Endothelial cell of umbilical vein (primary cell): ENCODE measurements around the gene CCT6B. TPM values are rescaled to one million over a fixed set of nuclear protein-coding genes. Genes with fewer than 3 reads are reported as not detected.

ENCODE experiments used
- BruUV-seq: library from RNA; stranded (reverse); fragments of 400-500 nt; replicated peaks from 2 replicates; lab custom pipeline; 2021; lab: Mats Ljungman, UMichigan
- CTCF ChIA-PET: fragments of 300-600, 350-600 bp; sonication (Branson Sonifier 250); formaldehyde crosslinking; loops from one replicate; lab custom pipeline; 2021; ENCODE audit warnings: antibody characterized with exemption, inconsistent platforms; lab: Charles Lee
- POLR2A ChIA-PET: fragments of 300-600, 350-600 bp; sonication (Branson Sonifier 250); formaldehyde crosslinking; loops from one replicate; lab custom pipeline; 2021; ENCODE audit warnings: antibody characterized with exemption, inconsistent platforms; lab: Charles Lee
- DNase-seq: peaks from one replicate; pipeline ENCODE4 v3.0.0-alpha.2; 2011; ENCODE audit warnings: low read depth, low spot score
- FAIRE-seq: peaks from 2 replicates; lab custom pipeline; 2011; peaks lifted over from hg19 to GRCh38; lab: Jason Lieb, UNC
- H2AFZ ChIP-seq: 2 replicates; pipeline ENCODE4 v1.6.0; 2012; ENCODE audit warnings: low read depth, low read length, control low read depth, inconsistent platforms
- H3K27ac ChIP-seq: 2 replicates; pipeline ENCODE4 v1.5.1; 2011; ENCODE audit warnings: low read depth, mild to moderate bottlenecking, control low read depth, low read length, moderate library complexity; ENCODE audit not compliant: insufficient read depth
- H3K27me3 ChIP-seq, 2 experiments: 2 replicates each; pipeline versions ENCODE4 v1.6.0 to v1.6.1; 2011; ENCODE audit warnings: low read length in 2 of 2, mixed read lengths in 1 of 2; ENCODE audit not compliant: control insufficient read depth in 2 of 2, insufficient read depth in 2 of 2
- H3K36me3 ChIP-seq, 2 experiments: 2 replicates in 1 of 2; 3 replicates in 1 of 2; pipeline ENCODE4 v1.5.1; 2011; ENCODE audit warnings: low read length in 2 of 2, mild to moderate bottlenecking in 1 of 2, moderate library complexity in 1 of 2; ENCODE audit not compliant: control insufficient read depth in 2 of 2, insufficient read depth in 2 of 2; ENCODE audit errors: extremely low read depth in 1 of 2
- H3K4me1 ChIP-seq: 3 replicates; pipeline ENCODE4 v1.5.1; 2011; ENCODE audit warnings: mild to moderate bottlenecking, low read length; ENCODE audit not compliant: control insufficient read depth, insufficient read depth; ENCODE audit errors: extremely low read depth
- H3K4me2 ChIP-seq: 2 replicates; pipeline ENCODE4 v1.6.1; 2011; ENCODE audit warnings: low read length, control low read depth, mixed read lengths; ENCODE audit not compliant: insufficient read depth
- H3K4me3 ChIP-seq, 3 experiments: fragments of 200-600 bp in 1 of 3; sonication (generic), shearing (Covaris generic) in 1 of 3; replicated peaks in 1 of 3; 2 replicates each; pipeline ENCODE4 v1.5.1; 2011 to 2016; ENCODE audit warnings: control low read depth in 3 of 3, low read length in 3 of 3, mild to moderate bottlenecking in 2 of 3, inconsistent platforms in 1 of 3, low read depth in 1 of 3, moderate library complexity in 1 of 3; ENCODE audit not compliant: insufficient read depth in 1 of 3
- H3K79me2 ChIP-seq: 2 replicates; pipeline ENCODE4 v1.6.0; 2012; ENCODE audit warnings: low read length, inconsistent platforms; ENCODE audit not compliant: control insufficient read depth, insufficient read depth
- H3K9ac ChIP-seq: replicated peaks from 2 replicates; pipeline ENCODE3; 2011; ENCODE audit warnings: low read length, control low read depth; ENCODE audit not compliant: insufficient read depth; ENCODE audit errors: extremely low read depth
- H3K9me1 ChIP-seq: replicated peaks from 3 replicates; pipeline ENCODE4 v1.6.0; 2011; ENCODE audit warnings: mild to moderate bottlenecking, low read length; ENCODE audit not compliant: control insufficient read depth, insufficient read depth; ENCODE audit errors: extremely low read depth
- H3K9me3 ChIP-seq: replicated peaks from 2 replicates; pipeline ENCODE4 v1.5.1; 2012; ENCODE audit warnings: low read length, inconsistent platforms; ENCODE audit not compliant: control insufficient read depth, insufficient read depth
- H4K20me1 ChIP-seq: replicated peaks from 2 replicates; pipeline ENCODE3; 2011; ENCODE audit warnings: mild to moderate bottlenecking, low read length; ENCODE audit not compliant: control insufficient read depth, insufficient read depth; ENCODE audit errors: extremely low read depth
- EZH2 ChIP-seq: IDR thresholded peaks from 2 replicates; pipeline ENCODE4 v1.6.1; 2012; ENCODE audit warnings: borderline replicate concordance, low read depth, mild to moderate bottlenecking, moderate library complexity, low read length, inconsistent platforms; ENCODE audit not compliant: severe bottlenecking
- FOS ChIP-seq: IDR thresholded peaks from 2 replicates; pipeline ENCODE4 v1.6.1; 2011; ENCODE audit warnings: mild to moderate bottlenecking, low read length, moderate library complexity, borderline replicate concordance; ENCODE audit not compliant: insufficient read depth
- GATA2 ChIP-seq: IDR thresholded peaks from 2 replicates; pipeline ENCODE4 v1.7.0; 2011; ENCODE audit warnings: low read depth, mild to moderate bottlenecking, moderate library complexity, mixed read lengths, low read length; ENCODE audit not compliant: insufficient read length, insufficient read depth
- JUN ChIP-seq: IDR thresholded peaks from 2 replicates; pipeline ENCODE4 v1.6.1; 2011; ENCODE audit warnings: borderline replicate concordance, low read depth; ENCODE audit not compliant: insufficient read length, insufficient read depth
- MYC ChIP-seq: IDR thresholded peaks from one replicate; pipeline ENCODE4 v1.6.1; 2011; ENCODE audit warnings: mild to moderate bottlenecking, low read depth, low read length
- POLR2A ChIP-seq: IDR thresholded peaks from 2 replicates; pipeline ENCODE4 v1.6.1; 2012; ENCODE audit warnings: low read depth, mild to moderate bottlenecking, control low read depth, low read length
- POLR2AphosphoS5 ChIP-seq: IDR thresholded peaks from 2 replicates; pipeline ENCODE4 v1.6.1; 2012; ENCODE audit warnings: low read depth, mild to moderate bottlenecking, control low read depth, low read length, moderate library complexity; ENCODE audit not compliant: insufficient read depth
- dilution Hi-C: fragments of 300-500 bp; cut with MboI; formaldehyde crosslinking; loops from one replicate; pipeline ENCODE4 v1.15.0; 2019; ENCODE audit warnings: low sequenced_read_pairs; ENCODE audit not compliant: extremely low pct_ligation_motif_present
- intact Hi-C: fragments of 100-400 bp; cut with micrococcal nuclease; formaldehyde crosslinking; loops from one replicate; pipeline ENCODE4 v1.10.0; 2022
- polyA plus RNA-seq, 4 experiments: library from polyadenylated mRNA; depleted of rRNA in 3 of 4; stranded (reverse) in 3 of 4; unstranded in 1 of 4; fragments of >200 nt; gene quantifications; 2 replicates each; pipeline versions ENCODE4 v1.2.1 to v1.2.3, GENCODE V29; 2011 to 2012; ENCODE audit warnings: missing spikeins in 1 of 4
- total RNA-seq: library from RNA; stranded (reverse); gene quantifications from 2 replicates; pipeline ENCODE4 v1.2.3, GENCODE V29; 2021
- TF ChIP-seq, protein P1 (sequence below): IDR thresholded peaks from 2 replicates; pipeline ENCODE4 v1.6.1; 2011; ENCODE audit not compliant: insufficient read depth, insufficient read length
- TF ChIP-seq, protein P2 (sequence below), 2 donors: IDR thresholded peaks; 1 replicate in 1 of 2; 2 replicates in 1 of 2; pipeline ENCODE4 v1.5.1; 2011; ENCODE audit warnings: low read length in 2 of 2, mild to moderate bottlenecking in 2 of 2, moderate library complexity in 2 of 2, control low read depth in 1 of 2, inconsistent platforms in 1 of 2, low read depth in 1 of 2; ENCODE audit not compliant: insufficient read depth in 1 of 2; ENCODE audit errors: extremely low read depth in 1 of 2

The CCT6B gene
- total and polyA plus RNA-seq, 2 donors (not counting 3 experiments of a cell fraction or from before 2014, with no cell fraction given) = 0.35 to 1.6 TPM

DNA sequence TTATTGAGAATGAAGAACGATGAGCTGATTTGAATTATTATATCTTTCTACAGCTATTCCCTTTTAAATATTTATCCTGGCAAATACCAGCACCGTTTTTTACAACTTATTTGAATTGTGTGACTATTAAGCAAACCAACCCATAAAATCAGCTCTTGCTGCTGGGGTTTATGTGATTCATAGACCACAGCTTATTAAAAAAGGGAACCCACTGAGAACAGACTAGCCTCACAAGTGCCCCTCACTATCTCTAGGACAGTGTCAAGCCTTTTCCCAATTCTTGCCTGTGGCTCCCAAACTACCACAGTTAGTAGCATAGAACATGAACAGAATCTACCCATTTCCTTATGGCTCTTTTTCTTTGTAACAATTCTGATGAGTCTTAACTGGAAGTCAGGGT is 12.9 kb upstream of the CCT6B start:
- FAIRE-seq = no peak
- Histone ChIP-seq H3K27me3 (no peaks in the 10 kb centered on the region), H3K4me3 (no peak overlapping the region), H3K4me2 (no peak overlapping the region), H3K9ac (no peak overlapping the region), H3K27ac (no peak overlapping the region), H3K36me3 (no peaks in the 10 kb centered on the region), H2AFZ (no peak overlapping the region), H3K79me2 (no peaks in the 10 kb centered on the region), H3K9me3 (no peaks in the 10 kb centered on the region), H4K20me1 (no peaks in the 10 kb centered on the region), H3K4me1 (no peaks in the 10 kb centered on the region), H3K9me1 (no peaks in the 10 kb centered on the region)
- dilution Hi-C loops = no loop called here
- BruUV-seq = no TSS peak
- TF ChIP-seq JUN = no peak
- no peak for TF ChIP-seq FOS
- no peak for TF ChIP-seq MYC
- TF ChIP-seq POLR2A = no peak
- TF ChIP-seq, protein P1, sequence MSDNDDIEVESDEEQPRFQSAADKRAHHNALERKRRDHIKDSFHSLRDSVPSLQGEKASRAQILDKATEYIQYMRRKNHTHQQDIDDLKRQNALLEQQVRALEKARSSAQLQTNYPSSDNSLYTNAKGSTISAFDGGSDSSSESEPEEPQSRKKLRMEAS = no peak
- TF ChIP-seq, protein P2, sequence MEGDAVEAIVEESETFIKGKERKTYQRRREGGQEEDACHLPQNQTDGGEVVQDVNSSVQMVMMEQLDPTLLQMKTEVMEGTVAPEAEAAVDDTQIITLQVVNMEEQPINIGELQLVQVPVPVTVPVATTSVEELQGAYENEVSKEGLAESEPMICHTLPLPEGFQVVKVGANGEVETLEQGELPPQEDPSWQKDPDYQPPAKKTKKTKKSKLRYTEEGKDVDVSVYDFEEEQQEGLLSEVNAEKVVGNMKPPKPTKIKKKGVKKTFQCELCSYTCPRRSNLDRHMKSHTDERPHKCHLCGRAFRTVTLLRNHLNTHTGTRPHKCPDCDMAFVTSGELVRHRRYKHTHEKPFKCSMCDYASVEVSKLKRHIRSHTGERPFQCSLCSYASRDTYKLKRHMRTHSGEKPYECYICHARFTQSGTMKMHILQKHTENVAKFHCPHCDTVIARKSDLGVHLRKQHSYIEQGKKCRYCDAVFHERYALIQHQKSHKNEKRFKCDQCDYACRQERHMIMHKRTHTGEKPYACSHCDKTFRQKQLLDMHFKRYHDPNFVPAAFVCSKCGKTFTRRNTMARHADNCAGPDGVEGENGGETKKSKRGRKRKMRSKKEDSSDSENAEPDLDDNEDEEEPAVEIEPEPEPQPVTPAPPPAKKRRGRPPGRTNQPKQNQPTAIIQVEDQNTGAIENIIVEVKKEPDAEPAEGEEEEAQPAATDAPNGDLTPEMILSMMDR (IDR thresholded peaks at IDR 0.05; ENCODE audit: extremely low read depth in 1 of 2, insufficient read depth in 1 of 2, low read depth in 1 of 2, low read length in 2 of 2) = no peak
- TF ChIP-seq EZH2 = no peak
- no peak for TF ChIP-seq POLR2AphosphoS5
- no peak for TF ChIP-seq GATA2
- no peak for DNase-seq
- CTCF ChIA-PET = interaction anchor here (2.1 kb wide), 1 partner anchor 10 kb away, joined by 8 read pairs; no protein-coding TSS in a partner anchor
- POLR2A ChIA-PET = no interaction called here
- intact Hi-C loops = no loop called here
